GM19023 (cell line): ENCODE results near the gene CTNNA3.
"Not testable (repeated sequence)": the region's sequence is repeated elsewhere in the genome, so short reads cannot be mapped to it uniquely, and the experiment has no call there.

Experiments used
- ATAC-seq: cut with Tn5 transposase; IDR thresholded peaks from one replicate; pipeline ENCODE4 v1.9.1; 2021; ENCODE audit warnings: mild to moderate bottlenecking, moderate library complexity; ENCODE audit not compliant: unreplicated experiment

The CTNNA3 gene

DNA sequence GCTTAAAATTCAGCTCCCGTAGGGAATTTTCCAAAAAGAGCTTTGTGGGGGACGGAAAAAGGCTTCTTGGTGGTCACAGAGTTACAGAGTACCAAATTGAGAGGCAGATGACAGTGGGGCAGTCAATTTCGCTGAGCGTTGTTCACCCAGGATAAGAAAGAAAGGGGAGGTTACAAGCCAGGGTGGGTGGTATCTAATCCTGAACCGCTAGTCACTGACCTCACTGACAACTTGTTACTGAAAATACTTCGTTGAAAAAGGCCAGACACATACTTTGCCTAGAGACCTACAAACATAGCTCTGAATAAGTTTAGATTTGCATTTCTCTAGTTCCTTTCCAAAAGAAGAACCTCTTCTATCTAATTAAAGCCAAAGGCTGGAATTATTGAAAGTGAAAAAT is at the start of gene CTNNA3:
TSS of gene CTNNA3 (minus strand) at position 167 of the 400 bp plus-strand sequence.
- ATAC-seq, result peak; percentile 62

GRCh38 chr10:67735430-67735829 is 39.4 kb upstream of the CTNNA3 start:
- no peak for ATAC-seq

GRCh38 chr10:67733511-67733910 is 37.5 kb upstream of the CTNNA3 start:
- no peak for ATAC-seq

DNA sequence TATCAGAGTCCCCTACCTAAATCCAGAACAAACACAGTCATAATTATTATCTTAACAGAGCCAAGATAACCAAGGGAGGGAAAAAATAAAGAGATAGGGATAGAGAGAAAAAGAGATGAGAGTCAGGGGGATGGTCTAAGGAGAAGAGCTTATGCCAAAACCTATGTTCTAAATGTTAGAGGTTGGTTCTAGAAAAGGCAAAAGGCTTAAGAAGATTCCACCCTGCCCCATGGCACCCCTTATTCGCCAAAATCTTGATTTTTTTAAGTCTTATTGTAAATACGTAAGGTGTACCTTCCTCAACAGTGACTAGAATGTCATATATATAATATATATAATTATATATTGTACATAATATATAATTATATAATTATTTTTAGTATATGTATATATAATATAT is 29.6 kb upstream of the CTNNA3 start:
- no peak for ATAC-seq

DNA sequence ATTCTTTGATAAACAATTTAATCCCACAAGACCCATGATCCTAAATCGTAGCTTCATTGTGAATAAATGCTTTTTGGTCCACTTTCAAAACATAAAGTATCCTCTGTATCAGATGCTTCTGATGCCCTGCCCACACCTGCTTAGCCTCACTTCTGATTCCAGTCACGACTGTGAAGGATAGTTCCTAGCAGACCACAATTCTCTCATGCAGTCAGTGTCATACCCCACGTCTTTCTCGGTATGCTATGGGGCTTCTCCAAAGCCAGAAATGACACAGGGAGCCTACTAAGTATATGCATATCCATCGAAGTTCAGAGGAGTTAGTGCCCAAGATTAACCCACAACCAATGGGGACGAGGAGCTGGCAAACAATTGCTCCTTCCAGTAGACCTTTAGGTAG is 27.6 kb upstream of the CTNNA3 start:
- ATAC-seq, result no peak

GRCh38 chr10:67722113-67722512 is 26.1 kb upstream of the CTNNA3 start:
- ATAC-seq, result peak; percentile 76

GRCh38 chr10:67716455-67716854 is 20.5 kb upstream of the CTNNA3 start:
- not testable (repeated sequence) for ATAC-seq

DNA sequence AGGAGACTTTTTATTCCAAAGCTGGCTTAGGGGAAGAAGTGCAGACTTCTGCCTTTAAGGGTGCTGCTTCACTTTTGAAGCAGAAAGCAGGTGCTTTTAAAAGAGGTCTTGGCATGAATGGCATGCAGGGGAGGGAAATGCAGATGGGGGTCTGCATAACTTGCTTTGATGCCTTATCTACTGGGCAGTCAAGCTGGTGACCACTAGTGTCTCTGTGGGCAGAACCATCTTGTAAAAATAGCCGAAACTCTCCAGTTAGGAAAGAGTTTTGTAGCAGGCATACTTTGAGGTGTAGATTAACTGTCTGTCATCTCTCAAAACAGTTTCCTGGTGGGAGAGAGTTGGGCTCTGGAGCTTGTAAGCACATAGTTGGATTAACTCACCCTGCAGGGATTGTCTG is 9.9 kb upstream of the CTNNA3 start:
- no peak for ATAC-seq

DNA sequence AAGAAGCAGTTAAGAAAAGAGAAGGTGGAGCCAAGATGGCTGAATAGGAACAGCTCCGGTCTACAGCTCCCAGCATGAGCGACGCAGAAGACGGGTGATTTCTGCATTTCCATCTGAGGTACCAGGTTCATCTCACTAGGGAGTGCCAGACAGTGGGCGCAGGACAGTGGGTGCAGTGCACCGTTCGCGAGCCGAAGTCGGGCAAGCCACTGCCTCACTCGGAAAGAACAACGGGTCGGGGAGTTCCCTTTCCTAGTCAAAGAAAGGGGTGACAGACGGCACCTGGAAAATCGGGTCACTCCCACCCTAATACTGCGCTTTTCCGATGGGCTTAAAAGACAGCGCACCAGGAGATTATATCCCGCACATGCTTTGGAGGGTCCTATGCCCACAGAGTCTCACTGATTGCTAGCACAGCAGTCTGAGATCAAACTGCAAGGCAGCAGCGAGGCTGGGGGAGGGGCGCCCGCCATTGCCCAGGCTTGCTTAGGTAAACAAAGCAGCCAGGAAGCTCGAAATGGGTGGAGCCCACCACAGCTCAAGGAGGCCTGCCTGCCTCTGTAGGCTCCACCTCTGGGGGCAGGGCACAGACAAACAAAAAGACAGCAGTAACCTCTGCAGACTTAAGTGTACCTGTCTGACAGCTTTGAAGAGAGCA is 3.7 kb upstream of the CTNNA3 start:
- not testable (repeated sequence) for ATAC-seq

DNA sequence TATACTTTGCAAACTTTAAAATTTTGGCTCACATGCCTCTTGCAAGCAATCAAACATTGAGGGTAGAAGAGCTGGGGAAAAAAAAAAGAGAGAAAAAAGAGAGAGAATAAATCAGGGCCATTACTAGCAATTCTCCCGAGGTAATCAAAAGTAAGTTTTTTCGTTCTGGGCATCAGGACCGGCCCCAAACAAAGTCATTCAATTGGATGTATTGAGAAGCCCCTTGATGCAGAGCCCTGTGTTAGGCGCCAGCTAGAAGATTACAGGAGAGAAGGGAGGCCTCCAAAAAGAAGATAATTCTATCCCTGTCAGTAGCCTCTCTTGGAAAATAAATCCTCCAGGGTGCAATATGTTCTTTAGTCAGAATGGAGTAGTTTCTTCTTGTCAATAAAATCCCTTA is 2.2 kb upstream of the CTNNA3 start:
- no peak for ATAC-seq

GRCh38 chr10:67697724-67698131 is 1.7 kb upstream of the CTNNA3 start:
- ATAC-seq, result peak; percentile 73

DNA sequence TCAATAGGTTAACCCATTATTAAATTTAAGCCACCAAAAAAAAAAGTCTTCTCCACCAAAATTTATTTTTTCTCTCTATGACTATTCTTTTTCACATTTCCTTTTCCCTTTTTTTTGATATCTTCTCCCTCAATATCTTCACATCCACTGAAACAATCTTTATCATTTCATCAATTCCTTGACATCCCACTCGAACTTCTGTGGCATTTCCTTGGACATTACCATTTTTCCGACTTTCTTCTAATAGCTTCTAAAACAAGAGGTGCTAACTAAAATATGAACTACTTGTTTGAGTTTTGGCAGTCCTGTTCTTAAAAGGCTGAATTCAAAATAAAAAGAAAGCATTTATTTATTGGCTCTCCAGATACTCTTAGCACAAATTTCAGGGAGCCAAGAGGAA is 684 bp upstream of the CTNNA3 start:
- ATAC-seq, result no peak

GRCh38 chr10:67695555-67695954 is 440 bp downstream of the CTNNA3 start:
- no peak for ATAC-seq

- not testable (repeated sequence) for ATAC-seq
Observed at GRCh38 chr10:67691861-67692260, 4.1 kb downstream of the CTNNA3 start.

DNA sequence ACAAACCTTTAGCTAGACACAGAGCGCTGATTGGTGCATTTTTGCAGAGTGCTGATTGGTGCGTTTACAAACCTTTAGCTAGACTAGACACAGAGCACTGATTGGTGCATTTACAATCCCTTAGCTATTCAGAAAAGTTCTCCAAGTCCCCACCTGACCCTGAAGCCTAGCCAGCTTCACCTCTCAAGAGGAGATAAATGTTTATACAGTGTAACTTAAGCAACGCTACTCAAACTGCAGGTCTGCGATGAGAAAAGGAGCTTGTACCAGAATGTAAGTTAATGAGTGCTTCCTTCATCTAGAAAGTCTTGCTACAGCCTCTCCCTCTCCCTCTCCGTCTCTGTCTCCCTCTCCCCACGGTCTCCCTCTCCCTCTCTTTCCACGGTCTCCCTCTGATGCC is 5.5 kb downstream of the CTNNA3 start:
- not testable (repeated sequence) for ATAC-seq

DNA sequence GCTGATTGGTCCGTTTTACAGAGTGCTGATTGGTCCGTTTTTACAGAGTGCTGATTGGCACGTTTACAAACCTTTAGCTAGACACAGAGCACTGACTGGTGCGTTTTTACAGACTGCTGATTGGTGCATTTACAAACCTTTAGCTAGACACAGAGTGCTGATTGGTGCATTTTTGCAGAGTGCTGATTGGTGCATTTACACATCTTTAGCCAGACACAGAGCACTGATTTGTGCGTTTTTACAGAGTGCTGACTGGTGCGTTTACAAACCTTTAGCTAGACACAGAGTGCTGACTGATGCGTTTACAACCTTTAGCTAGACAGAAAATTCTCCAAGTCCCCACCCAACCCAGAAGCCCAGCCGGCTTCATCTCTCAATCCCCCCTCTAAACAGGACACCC is 11.9 kb downstream of the CTNNA3 start:
- not testable (repeated sequence) for ATAC-seq

DNA sequence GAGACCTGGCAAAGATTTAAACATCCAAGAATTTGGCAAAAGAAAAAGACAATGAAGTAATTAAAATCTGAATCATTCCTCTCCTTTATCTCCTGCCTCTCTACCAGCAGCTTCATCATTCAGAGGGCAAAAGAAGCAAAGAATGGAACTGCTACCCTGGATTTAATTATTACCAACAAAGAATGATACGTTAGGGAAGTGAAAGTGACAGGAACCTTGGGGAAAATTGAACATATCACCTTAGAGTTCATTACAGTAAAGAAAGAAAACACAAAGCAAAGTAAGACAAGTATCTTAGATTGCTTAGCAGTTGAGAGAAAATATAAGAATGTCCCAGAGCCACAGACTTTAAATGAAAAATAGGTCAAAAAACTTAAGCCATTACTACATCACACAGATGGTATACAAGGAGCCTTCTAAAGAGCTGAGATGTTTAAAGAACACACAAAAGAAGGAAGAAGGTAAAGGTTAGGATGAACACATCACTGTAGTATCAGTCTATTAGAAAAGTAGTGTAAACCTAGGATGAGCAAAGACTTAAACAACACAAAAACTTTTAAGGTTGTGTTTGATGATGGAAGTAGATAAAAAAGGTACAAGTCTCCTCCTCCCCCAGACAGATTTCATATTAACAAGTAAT is 17.5 kb downstream of the CTNNA3 start:
- ATAC-seq, result no peak

- no peak for ATAC-seq
Observed at GRCh38 chr10:67676208-67676825, 19.7 kb downstream of the CTNNA3 start.

- ATAC-seq, result no peak
Observed at GRCh38 chr10:67670401-67670800, 25.6 kb downstream of the CTNNA3 start.

DNA sequence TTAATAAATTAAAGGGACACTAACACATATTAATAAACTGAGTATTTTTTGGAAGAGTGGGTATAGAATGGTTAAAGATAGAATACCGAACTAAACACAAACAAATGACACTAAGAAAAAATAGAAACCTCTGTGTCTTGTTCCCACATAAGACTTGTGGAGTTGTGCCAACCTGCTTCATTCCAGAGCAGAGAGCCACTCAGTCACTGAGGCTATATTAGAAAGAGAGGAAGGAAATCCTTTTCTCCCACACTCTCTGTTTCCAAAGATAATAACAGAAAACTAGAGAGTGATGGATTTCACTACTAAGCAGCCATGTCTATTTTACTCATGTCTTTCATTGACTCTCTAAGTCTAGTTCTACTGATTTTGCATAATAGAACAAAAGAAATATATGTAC is 26.0 kb downstream of the CTNNA3 start:
- no peak for ATAC-seq

- ATAC-seq, result no peak
Observed at GRCh38 chr10:67668448-67668847, 27.5 kb downstream of the CTNNA3 start.

GRCh38 chr10:67667035-67667425 is 29.0 kb downstream of the CTNNA3 start:
- ATAC-seq, result no peak
